SK-N-SH (cell line): ENCODE data around the gene SCN9A.

ENCODE experiments used
- CTCF ChIP-seq: fragments of 200-600 bp; sonication (generic); IDR thresholded peaks from 2 replicates; pipeline ENCODE4 v1.6.1; 2017; ENCODE audit warnings: antibody characterized with exemption, mild to moderate bottlenecking, moderate library complexity
- FOSL2 ChIP-seq: IDR thresholded peaks from 2 replicates; pipeline ENCODE4 v1.4.0; 2012; ENCODE audit warnings: low read depth, mild to moderate bottlenecking, moderate library complexity, borderline replicate concordance
- MAX ChIP-seq: IDR thresholded peaks from 2 replicates; pipeline ENCODE4 v1.4.0; 2012; ENCODE audit warnings: low read depth
- POLR2AphosphoS5 ChIP-seq: IDR thresholded peaks from 2 replicates; pipeline ENCODE4 v1.6.1; 2012; ENCODE audit warnings: low read depth, low read length
- TAF1 ChIP-seq: IDR thresholded peaks from 2 replicates; pipeline ENCODE4 v1.6.1; 2012; ENCODE audit warnings: low read depth, mild to moderate bottlenecking, low read length, moderate library complexity, borderline replicate concordance

- TF ChIP-seq CTCF (no peak), FOSL2 (no peak), POLR2AphosphoS5 (no peak), TAF1 (no peak), MAX (no peak)
Observed at GRCh38 chr2:166332106-166332505, 43.6 kb downstream of the SCN9A start.
